Activated T-helper 1 cell treated with anti-CD3 and anti-CD28 coated beads, Interleukin-12 subunit alpha, Interleukin-12 subunit beta, Interleukin-2, Interleukin-4 antibody, amounts not matched to agents 30 ng/mL and 10 ng/mL and 1 ng/mL, durations not matched to agents 14 hours and 24 hours and 36 hours (primary cell): ENCODE results near the gene OR8J3. TPM values are rescaled to one million over a fixed set of nuclear protein-coding genes. Genes with fewer than 3 reads are reported as not detected.
"Not testable (repeated sequence)": the region's sequence is repeated elsewhere in the genome, so short reads cannot be mapped to it uniquely, and the experiment has no call there.

Source experiments
- DNase-seq: peaks from one replicate; pipeline ENCODE4 v3.0.0; 2021; ENCODE audit warnings: low spot score
- H3K27ac Mint-ChIP-seq: one replicate; pipeline ENCODE4 v1.8.0; 2021; ENCODE audit warnings: mild to moderate bottlenecking, mixed read lengths
- H3K27me3 Mint-ChIP-seq: one replicate; pipeline ENCODE4 v1.8.0; 2022; ENCODE audit warnings: mild to moderate bottlenecking, moderate library complexity, mixed read lengths; ENCODE audit not compliant: insufficient read depth
- H3K36me3 Mint-ChIP-seq: one replicate; pipeline ENCODE4 v1.8.0; 2021; ENCODE audit warnings: low read depth, mixed read lengths
- H3K4me1 Mint-ChIP-seq: one replicate; pipeline ENCODE4 v1.8.0; 2021; ENCODE audit warnings: low read depth, mixed read lengths
- H3K4me3 Mint-ChIP-seq: one replicate; pipeline ENCODE4 v1.8.0; 2021; ENCODE audit warnings: mild to moderate bottlenecking, moderate library complexity, mixed read lengths
- H3K9me3 Mint-ChIP-seq: one replicate; pipeline ENCODE4 v1.8.0; 2021; ENCODE audit warnings: mixed read lengths
- intact Hi-C: fragments of 100-400 bp; cut with micrococcal nuclease; formaldehyde crosslinking; loops from one replicate; pipeline ENCODE4 v1.15.1; 2024
- total RNA-seq: library from RNA; stranded (reverse); gene quantifications from 2 replicates; pipeline ENCODE4 v1.2.3, GENCODE V29; 2022

Gene OR8J3
- total RNA-seq: not detected in 2 replicates

- no peak within 1 kb of the TSS for H3K27ac Mint-ChIP-seq
These were observed at the start of gene OR8J3 for GRCh38 chr11:56140151-56140661. Gene OR8J3 (minus strand): TSS chr11:56140201. CDS start chr11:56137718, 2,483 bp downstream.

GRCh38 chr11:56188602-56189001 lies 48.6 kb upstream of the OR8J3 start:
- no peak for DNase-seq
- Mint-ChIP-seq H3K4me3 (no peak overlapping the region), H3K9me3 (peaks cover 22% of the 10 kb centered on the region), H3K27ac (no peak overlapping the region), H3K4me1 (no peaks in the 10 kb centered on the region), H3K36me3 (no peaks in the 10 kb centered on the region), H3K27me3 (no peaks in the 10 kb centered on the region)
- intact Hi-C loops: no loop called here

More at GRCh38 chr11:56140151-56140661, at the start of gene OR8J3:
- Mint-ChIP-seq H3K36me3 (no peaks in the 10 kb centered on the region), H3K27me3 (no peaks in the 10 kb centered on the region), H3K9me3 (peaks cover 19% of the 10 kb centered on the region), H3K4me3 (no peak within 1 kb of the TSS), H3K4me1 (no peaks in the 10 kb centered on the region)
- intact Hi-C loops: no loop called here
- DNase-seq: no peak

GRCh38 chr11:56183459-56183858 lies 43.5 kb upstream of the OR8J3 start:
- no peaks in the 10 kb centered on the region for H3K36me3 Mint-ChIP-seq
- no peaks in the 10 kb centered on the region for H3K4me1 Mint-ChIP-seq
- no peak overlapping the region for H3K4me3 Mint-ChIP-seq
- H3K27me3 Mint-ChIP-seq: no peaks in the 10 kb centered on the region
- no peak for DNase-seq
- no peak overlapping the region for H3K27ac Mint-ChIP-seq
- peaks cover 24% of the 10 kb centered on the region for H3K9me3 Mint-ChIP-seq
- intact Hi-C loops: no loop called here

GRCh38 chr11:56176318-56176717 lies 36.3 kb upstream of the OR8J3 start, which contains the start of gene OR5J2:
Gene OR5J2 (plus strand): TSS chr11:56176618. CDS start chr11:56176618, 0 bp downstream.
- H3K27ac Mint-ChIP-seq: no peak within 1 kb of the TSS
- intact Hi-C loops: no loop called here
- no peaks in the 10 kb centered on the region for H3K36me3 Mint-ChIP-seq
- peaks cover 17% of the 10 kb centered on the region for H3K9me3 Mint-ChIP-seq
- no peak within 1 kb of the TSS for H3K4me3 Mint-ChIP-seq
- H3K4me1 Mint-ChIP-seq: no peaks in the 10 kb centered on the region
- H3K27me3 Mint-ChIP-seq: no peaks in the 10 kb centered on the region
- no peak for DNase-seq

GRCh38 chr11:56172256-56172830 lies 32.3 kb upstream of the OR8J3 start:
- intact Hi-C loops: no loop called here
- Mint-ChIP-seq H3K27me3 (no peaks in the 10 kb centered on the region), H3K9me3 (peaks cover 18% of the 10 kb centered on the region), H3K4me1 (no peaks in the 10 kb centered on the region), H3K4me3 (no peak overlapping the region), H3K27ac (no peak overlapping the region), H3K36me3 (no peaks in the 10 kb centered on the region)
- no peak for DNase-seq

GRCh38 chr11:56163804-56164203 lies 23.8 kb upstream of the OR8J3 start:
- no peaks in the 10 kb centered on the region for H3K36me3 Mint-ChIP-seq
- H3K27me3 Mint-ChIP-seq: no peaks in the 10 kb centered on the region
- no peak for DNase-seq
- no peak overlapping the region for H3K4me3 Mint-ChIP-seq
- H3K27ac Mint-ChIP-seq: no peak overlapping the region
- peaks cover 11% of the 10 kb centered on the region for H3K9me3 Mint-ChIP-seq
- H3K4me1 Mint-ChIP-seq: no peaks in the 10 kb centered on the region
- intact Hi-C loops: no loop called here

GRCh38 chr11:56160217-56160616 lies 20.2 kb upstream of the OR8J3 start, which contains the start of gene OR8K5:
Gene OR8K5 (minus strand): TSS chr11:56160317. CDS start chr11:56160317, 0 bp downstream.
- Mint-ChIP-seq H3K4me3 (no peak within 1 kb of the TSS), H3K27ac (no peak within 1 kb of the TSS), H3K36me3 (no peaks in the 10 kb centered on the region), H3K4me1 (no peaks in the 10 kb centered on the region), H3K27me3 (no peaks in the 10 kb centered on the region), H3K9me3 (peaks cover 18% of the 10 kb centered on the region)
- DNase-seq: no peak
- intact Hi-C loops: no loop called here

GRCh38 chr11:56152333-56152732 lies 12.3 kb upstream of the OR8J3 start:
- intact Hi-C loops: no loop called here
- DNase-seq: no peak
- no peaks in the 10 kb centered on the region for H3K4me1 Mint-ChIP-seq
- H3K4me3 Mint-ChIP-seq: no peak overlapping the region
- no peaks in the 10 kb centered on the region for H3K27me3 Mint-ChIP-seq
- H3K9me3 Mint-ChIP-seq: peaks cover 55% of the 10 kb centered on the region
- no peaks in the 10 kb centered on the region for H3K36me3 Mint-ChIP-seq
- H3K27ac Mint-ChIP-seq: no peak overlapping the region

GRCh38 chr11:56151376-56151775 lies 11.4 kb upstream of the OR8J3 start:
- H3K4me1 Mint-ChIP-seq: no peaks in the 10 kb centered on the region
- no peaks in the 10 kb centered on the region for H3K27me3 Mint-ChIP-seq
- intact Hi-C loops: no loop called here
- H3K27ac Mint-ChIP-seq: no peak overlapping the region
- peaks cover 46% of the 10 kb centered on the region for H3K9me3 Mint-ChIP-seq
- no peaks in the 10 kb centered on the region for H3K36me3 Mint-ChIP-seq
- no peak overlapping the region for H3K4me3 Mint-ChIP-seq
- no peak for DNase-seq

GRCh38 chr11:56143681-56144080 lies 3.7 kb upstream of the OR8J3 start:
- H3K9me3 Mint-ChIP-seq: peaks cover 20% of the 10 kb centered on the region
- DNase-seq, H3K36me3 Mint-ChIP-seq, intact Hi-C loops, H3K4me3 Mint-ChIP-seq, H3K27ac Mint-ChIP-seq, H3K27me3 Mint-ChIP-seq, H3K4me1 Mint-ChIP-seq: not testable (repeated sequence)

GRCh38 chr11:56122073-56122472 lies 17.9 kb downstream of the OR8J3 start, which contains the start of gene OR8H3:
Gene OR8H3 (plus strand): TSS chr11:56122373. CDS start chr11:56122373, 0 bp downstream.
- no peak for DNase-seq
- Mint-ChIP-seq H3K27me3 (no peaks in the 10 kb centered on the region), H3K9me3 (peaks cover 13% of the 10 kb centered on the region), H3K4me1 (no peaks in the 10 kb centered on the region), H3K4me3 (no peak within 1 kb of the TSS), H3K27ac (no peak within 1 kb of the TSS), H3K36me3 (no peaks in the 10 kb centered on the region)
- intact Hi-C loops: no loop called here

GRCh38 chr11:56103210-56103737 lies 36.7 kb downstream of the OR8J3 start, which contains the start of gene OR8H2:
Gene OR8H2 (plus strand): TSS chr11:56103687. CDS start chr11:56105043, 1,356 bp downstream.
- no peak within 1 kb of the TSS for H3K27ac Mint-ChIP-seq
- H3K9me3 Mint-ChIP-seq: peaks cover 26% of the 10 kb centered on the region
- DNase-seq: no peak
- intact Hi-C loops: no loop called here
- no peaks in the 10 kb centered on the region for H3K4me1 Mint-ChIP-seq
- no peak within 1 kb of the TSS for H3K4me3 Mint-ChIP-seq
- no peaks in the 10 kb centered on the region for H3K36me3 Mint-ChIP-seq
- H3K27me3 Mint-ChIP-seq: no peaks in the 10 kb centered on the region

GRCh38 chr11:56093008-56093407 lies 47.0 kb downstream of the OR8J3 start, which contains the start of gene OR8I2:
Gene OR8I2 (plus strand): TSS chr11:56093308. CDS start chr11:56093308, 0 bp downstream.
- Mint-ChIP-seq H3K36me3 (no peaks in the 10 kb centered on the region), H3K27ac (no peak within 1 kb of the TSS), H3K9me3 (peaks cover 21% of the 10 kb centered on the region), H3K4me1 (no peaks in the 10 kb centered on the region), H3K4me3 (no peak within 1 kb of the TSS), H3K27me3 (no peaks in the 10 kb centered on the region)
- no peak for DNase-seq
- intact Hi-C loops: no loop called here
